ENCODE measurements around the gene TFIP11.

TFIP11 gene

DNA sequence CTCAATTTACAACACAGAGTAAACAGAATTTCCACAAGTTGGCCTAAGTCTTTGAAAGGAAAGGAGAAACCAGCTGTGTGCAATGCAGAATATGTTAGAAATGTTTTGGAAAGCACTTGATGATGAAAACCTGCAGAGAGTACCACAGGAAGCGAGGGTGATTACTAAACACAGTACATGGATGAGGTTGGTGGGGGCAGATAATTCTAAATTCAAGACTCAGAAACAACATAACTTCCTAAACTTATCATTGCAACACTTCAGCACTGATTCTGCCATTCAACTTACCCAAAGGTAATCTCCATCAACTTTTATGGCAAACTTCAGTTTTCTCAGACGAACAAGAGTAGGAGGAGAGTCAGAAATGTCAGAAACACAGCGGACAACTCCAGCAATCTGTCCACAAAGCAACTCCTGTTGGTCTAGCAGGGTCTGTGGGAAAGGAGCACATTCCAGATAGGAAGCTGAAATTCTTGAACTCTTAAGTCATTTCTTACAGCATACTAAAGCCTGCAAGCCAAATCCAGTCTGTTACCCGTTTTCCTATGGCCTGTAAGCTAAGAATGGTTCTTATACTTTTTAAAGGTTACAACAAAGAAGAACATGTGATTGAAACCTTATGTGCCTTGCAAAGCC, 35.5 kb downstream of the TFIP11 start:
- DNase-seq = no peak

DNA sequence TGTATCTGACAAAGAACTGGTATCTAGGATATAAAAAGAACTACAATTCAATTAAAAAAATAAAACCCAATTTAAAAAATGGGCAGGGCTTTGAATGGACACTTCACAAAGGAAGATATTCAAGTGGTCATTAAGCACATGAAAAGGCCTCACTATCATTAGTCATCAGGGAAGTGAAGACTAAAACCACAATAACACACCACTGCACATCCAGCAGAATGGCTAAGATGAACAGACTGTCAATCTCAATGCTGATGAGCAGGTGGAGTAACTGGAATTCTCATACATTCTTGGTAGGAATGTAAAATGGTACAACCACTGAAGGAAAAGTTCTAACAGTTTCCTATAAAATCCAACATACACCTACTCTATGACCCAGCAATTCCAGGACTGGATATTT, 37.6 kb downstream of the TFIP11 start:
- no peak for DNase-seq

DNA sequence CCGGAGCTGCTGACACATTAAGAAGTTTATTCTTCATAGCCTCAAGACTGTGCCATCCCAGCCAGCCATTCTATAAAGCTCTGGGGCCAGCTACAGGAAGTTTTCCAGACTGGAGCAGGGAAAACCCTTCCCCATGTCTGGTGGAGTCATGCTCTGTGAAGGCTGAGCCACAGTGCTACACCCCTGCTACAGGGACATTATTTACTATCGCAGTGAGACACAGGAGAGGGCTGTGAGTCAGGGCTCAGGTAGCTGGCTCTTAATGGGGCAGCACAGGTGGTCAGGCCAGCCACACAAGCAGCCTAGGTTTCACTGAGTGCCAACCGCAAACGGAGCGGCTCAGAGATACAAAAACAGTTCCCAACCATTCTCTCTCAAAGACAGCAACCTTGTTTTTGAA, 40.8 kb downstream of the TFIP11 start:
- no peak for DNase-seq

DNA sequence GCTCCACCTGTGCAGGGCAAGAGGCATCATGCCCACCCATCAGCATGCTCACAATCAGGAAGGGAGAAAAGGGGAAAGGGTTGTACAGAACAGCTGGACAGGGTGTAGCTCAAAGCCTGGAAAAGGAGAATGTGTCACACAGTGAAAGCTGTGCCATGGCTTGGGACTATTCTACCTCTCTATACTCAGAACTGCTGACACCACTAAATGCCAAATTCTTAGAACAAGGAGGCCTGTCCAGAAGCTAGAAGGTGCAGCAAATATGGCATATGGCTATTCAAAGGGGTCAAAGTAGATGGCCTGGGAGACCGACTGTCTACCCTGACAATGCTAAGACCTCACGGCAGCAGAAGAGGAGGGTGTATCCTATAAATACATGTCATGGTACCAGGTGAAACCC, 41.5 kb downstream of the TFIP11 start:
- no peak for DNase-seq

DNA sequence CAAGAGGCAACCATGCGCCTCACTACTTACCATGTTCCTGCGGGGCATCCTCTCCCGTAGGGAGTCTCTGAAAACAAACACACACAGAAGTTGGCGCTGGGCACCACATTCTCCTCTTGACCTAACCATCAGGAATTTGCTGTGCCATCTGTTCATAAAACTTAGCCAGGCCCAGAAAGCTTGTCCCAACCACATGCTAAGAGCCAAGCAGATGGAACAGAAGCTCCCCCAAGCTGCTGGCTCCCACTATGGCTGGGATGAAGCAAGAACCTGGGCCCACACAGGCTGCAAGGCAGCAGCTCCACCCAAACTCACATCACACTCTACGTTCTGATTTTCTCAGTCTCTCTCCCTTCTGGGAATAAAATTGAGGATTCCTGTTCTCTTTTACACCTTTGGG, 46.1 kb downstream of the TFIP11 start:
- DNase-seq = no peak

DNA sequence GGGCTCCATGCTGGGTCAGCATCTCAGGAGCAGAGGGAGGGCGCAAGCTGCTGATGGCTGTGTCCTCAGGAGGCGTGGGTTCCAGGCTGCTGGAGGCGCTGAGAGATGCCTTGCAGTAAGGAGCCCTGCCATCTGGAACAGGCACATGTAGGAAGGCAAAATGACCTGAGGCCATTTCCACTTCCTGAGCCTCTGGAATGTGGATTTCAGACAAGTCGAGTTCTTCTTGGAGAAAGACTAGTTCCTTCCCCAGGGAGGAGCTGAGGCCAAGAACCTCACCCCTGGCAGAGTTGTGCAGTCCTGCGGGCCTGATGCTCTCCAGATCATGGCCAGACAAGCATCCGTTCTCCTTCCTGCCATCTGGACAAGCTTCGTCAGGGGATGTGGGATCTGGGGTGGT, 48.0 kb downstream of the TFIP11 start:
- DNase-seq = no peak

DNA sequence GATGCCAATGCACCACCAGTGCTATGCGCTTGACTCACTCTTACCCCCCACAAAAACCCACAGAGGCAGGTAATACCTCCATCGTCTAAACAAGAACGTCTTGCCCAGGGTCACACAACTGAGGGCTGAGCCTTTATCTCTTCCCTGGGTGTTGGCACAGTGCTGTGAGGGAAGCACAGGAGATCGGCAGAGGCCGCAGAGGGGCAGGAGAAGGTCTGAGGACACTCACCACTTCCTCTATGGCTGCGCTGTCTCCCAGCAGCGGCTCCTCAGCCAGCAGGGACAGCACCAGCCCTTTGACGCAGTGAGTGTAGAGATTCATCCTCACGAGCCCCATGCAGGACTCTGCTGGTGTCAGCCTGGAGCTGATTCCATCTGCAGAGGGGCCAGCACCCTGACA, 48.6 kb downstream of the TFIP11 start:
- DNase-seq = no peak

DNA sequence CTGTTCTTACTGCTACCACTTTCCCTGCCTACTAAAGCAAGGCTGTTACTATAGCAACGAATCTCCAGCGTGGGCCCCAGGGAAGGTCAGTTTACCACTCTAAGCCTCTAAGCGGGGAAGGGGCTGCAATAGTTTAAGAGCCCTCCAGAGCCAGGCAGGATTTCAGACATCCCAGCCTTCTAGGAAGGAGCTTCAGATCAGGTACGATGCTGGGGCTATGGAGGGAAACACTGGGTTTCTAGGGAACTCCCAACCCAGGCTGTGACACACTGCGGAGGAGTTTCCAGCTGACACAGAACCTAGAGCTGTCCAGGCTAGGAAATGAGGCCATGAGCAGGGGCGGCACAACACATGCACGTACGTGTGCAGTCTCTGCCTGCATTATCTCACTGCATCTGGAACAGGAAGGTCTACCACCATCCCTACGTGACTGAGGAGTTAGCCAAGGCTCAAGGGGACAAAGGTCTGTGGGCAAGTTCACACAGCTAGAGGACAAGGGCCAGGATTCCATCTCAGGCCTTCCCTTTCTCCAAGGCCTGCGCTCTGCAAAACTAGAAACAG, 49.1 kb downstream of the TFIP11 start:
- no peak for DNase-seq

DNA sequence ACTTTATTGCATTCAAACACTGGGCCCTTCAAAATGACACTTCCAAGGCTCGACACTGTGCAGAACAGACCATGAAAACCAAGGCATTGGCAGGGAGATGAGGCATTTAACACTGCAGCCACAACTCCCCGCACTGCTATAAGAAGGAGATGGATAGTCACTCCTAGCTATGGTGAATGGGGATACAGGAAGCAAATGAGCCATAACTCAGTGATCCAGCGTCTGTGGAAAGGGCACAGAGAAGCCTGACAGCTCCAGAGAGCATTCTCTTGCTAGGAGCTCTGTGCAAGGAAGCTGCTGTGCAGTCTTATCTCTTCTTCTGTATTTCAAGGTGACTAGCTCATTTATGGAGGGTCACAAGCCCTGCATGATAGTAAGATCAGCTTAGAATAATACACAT, 49.6 kb downstream of the TFIP11 start:
- no peak for DNase-seq

DNA sequence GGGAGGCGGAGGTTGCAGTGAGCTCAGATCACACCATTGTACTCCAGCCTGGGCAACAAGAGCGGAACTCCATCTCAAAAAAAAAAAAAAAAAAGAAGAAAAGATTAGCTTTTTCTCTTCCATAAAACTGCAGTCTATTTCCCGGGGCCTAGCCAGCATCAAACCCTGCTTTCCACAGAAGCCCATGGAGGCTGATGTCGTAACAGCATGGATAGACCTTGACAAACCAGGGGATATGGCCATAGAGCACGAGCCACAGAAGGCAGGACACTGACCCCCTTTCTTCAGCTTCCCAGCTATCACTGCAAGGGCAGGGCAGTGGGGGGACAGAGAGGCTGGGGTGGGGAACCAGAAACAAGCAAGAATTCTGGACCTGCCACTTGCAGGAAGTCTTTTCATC, 50.2 kb downstream of the TFIP11 start:
- no peak for DNase-seq

DNA sequence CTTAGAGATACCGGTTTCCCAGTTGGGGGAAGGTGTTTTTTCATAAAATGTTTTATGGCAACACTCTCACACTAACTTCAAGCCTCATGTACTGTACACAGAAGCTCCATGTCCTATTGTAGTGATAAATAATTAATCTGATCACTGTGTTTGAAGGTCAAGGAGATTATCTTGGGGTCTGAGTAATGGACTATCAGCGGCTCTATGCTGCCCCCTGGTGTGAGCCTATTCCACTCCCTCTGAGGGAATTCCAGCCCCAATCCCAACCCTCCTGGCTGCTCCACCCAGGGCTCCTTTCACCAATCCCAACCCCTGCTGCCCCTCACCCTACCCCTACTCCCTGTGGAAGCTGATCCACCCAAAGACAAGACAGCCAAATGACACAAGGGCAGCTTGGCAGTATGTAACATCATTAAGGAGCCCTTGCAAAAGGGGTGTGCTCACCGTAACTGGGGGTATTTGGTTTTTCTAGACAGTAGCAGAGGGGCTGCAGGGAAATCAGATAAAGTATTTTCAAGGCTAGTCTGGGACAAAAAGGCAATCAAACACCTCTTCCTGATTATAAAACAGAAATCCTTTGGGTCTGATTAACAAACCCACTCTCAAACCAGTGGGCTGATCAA, 51.0 kb downstream of the TFIP11 start:
- peak; percentile 54 for DNase-seq

DNA sequence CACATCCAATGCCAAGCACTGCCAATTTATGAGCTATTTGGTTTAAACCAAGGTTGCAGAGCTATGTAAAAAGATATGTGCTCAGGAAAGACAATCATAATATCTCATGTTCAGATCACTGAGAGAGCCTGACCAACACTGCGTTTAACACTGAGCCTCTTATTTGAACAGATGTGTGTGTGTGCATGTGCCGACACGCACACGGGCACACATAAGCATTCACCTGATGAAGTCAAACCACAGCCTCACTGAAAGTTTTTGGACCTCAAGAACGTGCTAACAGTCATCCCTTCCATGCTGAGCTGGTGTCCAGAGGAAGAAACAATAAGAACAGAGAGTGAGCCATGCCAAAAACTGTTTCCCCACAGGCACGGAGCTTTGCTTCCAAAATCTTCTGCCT, 52.1 kb downstream of the TFIP11 start:
- DNase-seq = no peak

DNA sequence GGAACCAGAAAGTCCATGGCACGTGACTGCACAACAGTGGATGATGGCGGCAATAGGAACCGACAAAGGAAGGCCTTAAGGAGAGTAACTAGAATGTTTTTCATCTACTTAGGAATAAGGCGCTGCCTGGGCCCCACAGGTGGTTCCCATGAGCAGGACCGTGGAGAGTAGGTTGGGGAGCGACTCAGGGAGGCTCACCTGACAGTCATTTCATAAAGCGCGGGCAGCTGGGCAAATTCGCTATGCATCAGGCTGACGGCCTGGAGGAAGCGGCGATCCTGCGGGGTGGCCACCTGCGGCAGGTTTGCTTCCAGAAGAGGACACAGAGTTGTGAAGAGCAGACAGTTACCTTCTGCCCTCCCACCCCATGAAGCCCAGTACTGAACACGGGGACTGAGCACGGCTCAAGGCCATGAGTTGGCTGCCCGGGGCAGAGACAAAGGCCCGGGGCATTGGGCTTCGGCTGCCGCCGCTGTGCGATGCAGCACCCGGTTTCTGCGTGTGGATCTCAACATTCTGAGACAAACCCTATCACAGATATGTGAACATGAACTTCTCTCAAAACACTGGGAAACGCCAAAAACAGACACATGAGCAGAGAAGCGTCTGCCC, 54.5 kb downstream of the TFIP11 start:
- DNase-seq = no peak

DNA sequence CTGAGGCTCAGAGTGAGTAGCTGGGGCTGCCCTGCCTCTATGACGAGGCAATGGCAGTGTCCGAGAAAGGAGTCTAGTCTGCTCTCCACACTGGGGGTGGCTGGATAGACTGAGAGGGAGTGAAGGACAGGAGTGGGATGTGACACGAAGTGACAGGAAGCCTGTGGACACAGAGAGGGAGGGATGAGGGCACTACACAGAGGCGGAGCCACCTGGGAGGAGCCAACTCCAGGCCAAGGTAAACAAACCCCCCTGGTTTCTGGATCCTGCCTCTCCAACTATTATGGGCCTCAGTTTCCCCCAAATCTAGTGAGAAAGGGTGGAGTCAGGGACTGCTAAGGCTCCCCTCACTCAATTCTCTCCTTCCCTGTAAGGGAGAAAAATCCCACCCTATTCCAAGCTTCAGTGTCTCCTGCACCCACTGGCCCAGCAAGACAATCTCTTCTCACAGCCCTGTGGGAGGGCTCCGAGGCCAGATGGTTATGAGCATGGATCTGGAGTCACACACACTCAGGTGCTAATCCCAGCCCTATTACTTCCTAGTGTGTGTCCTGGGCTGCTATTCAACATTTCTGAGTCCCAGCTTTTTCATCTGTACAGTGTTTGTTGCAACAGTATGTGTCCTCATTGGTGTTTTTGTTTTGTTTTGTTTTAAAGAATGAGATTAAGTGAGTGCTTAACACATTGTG, 58.3 kb downstream of the TFIP11 start:
- no peak for DNase-seq

DNA sequence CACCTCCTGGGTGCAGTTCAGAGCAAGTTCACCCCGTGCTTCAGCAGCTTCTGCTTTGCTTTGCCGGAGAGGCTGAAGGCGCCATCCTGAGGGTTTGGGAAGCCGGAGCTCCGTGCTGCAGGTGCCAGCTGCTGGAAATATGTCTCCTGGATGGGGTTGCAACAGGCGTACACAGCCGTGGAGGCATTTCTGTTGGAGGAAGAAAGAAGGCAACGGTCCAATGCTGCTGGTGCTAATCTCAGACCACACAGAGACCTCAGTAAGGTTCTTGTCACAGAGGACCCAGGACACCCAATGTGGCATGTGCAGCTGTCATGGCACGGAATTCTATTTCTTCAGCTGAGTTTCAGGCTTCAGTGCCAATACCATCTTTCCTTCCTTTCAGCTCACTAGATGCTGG, 59.1 kb downstream of the TFIP11 start:
- DNase-seq = no peak

DNA sequence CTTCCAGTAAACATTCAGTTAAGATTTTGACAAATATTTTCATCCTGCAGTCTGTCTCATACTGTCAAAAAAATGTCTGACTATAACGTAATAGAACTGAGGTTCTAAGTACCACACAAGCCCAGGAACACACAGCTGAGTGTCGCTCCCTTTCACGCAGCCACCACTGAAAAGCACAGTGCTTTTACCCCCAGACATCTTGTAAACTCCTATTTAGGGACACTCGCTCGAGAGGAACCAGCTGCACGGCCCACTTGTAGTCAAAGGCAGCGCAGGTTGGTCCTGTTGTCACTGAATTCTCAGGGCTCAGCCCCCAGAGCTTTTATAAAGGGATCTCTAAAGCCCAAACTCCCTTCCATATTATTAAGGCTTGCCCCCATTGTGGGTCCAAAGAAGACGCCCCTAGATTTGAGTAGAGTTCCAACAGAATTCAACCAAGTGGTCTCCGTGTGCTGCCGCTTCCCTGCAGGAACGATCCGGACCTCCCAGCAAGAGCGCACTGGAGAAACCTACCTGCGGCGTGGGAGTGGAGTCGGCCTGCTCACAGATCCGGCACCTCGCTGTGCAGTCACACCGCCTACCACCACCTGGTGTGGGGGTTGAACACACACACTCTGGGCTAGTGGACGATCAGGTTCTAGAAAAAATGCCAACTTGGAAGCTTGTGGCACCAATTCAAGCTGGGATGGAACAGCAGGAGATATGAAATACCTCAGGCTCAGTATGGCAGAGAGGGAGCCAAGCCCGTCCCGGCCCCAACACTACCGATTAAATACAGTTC, 59.8 kb downstream of the TFIP11 start:
- no peak for DNase-seq

DNA sequence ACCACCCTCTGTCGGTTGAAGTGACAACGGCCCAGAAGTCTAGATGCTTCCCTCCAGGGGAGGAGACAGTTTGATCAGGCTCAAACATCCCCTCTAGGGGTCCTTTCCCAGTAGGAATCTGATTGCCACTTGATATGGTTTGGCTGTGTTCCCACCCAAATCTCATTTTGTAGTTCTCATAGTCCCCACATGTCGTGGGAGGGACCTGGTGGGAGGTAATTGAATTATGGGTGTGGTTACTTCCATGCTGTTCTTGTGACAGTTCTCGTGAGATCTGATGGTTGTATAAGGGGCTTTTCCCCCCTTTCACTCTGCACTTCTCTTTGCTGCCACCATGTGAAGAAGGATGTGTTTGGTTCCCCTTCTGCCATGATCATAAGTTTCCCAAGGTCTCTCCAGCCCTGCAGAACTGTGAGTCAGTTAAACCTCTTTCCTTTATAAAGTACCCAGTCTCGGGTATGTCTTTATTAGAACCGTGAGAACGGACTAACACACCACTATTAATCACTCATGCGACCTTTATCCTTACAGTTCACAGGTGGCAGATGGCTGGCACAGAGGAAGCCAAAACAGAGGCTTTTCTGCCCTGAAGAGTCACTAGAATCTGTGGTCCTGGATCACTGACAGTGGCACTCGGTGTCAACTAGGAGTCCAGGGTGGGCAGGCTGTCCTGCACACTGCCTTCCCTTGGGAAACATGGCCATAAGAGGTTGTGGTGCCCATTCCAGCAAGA, 61.7 kb downstream of the TFIP11 start:
- DNase-seq = no peak

DNA sequence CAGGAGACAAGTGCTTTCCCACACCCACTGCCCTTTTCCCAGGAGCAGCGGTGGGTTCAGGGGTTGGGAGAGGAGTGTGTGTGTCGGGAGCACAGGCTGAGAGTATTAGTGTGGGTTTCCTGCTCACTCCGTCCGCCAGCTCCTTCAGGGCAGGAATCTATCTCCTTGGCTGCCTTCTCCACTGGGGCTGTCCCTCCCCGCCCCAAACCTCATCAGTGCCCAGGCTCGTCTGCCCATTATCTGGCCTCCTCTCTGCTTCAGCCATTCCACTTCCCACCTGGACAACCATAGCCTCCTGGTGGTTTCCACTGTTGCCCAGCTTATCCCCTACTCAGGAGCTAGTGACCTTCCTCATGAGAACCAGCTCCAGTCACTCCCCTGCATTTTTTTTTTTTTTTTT, 63.3 kb downstream of the TFIP11 start:
- no peak for DNase-seq

DNA sequence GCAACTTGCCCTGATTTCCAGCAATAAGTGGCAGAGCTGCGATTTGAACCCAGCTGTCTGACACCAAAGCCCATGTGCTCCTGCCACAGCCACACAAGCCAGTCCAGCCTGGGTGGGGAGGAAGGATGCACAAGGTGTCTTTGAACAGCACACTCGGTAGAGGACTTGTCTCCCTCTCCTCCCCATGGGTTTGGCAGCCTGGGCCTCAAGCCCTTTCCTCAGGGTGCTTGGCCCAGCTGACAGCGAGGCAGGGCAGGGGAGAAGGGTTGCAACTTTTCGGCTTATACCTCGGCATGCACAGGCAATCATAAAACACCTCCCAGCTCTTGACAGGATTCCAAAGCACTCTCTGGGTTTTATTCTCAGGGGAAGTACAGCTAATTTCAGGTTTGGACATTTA, 63.9 kb downstream of the TFIP11 start:
- DNase-seq = no peak

DNA sequence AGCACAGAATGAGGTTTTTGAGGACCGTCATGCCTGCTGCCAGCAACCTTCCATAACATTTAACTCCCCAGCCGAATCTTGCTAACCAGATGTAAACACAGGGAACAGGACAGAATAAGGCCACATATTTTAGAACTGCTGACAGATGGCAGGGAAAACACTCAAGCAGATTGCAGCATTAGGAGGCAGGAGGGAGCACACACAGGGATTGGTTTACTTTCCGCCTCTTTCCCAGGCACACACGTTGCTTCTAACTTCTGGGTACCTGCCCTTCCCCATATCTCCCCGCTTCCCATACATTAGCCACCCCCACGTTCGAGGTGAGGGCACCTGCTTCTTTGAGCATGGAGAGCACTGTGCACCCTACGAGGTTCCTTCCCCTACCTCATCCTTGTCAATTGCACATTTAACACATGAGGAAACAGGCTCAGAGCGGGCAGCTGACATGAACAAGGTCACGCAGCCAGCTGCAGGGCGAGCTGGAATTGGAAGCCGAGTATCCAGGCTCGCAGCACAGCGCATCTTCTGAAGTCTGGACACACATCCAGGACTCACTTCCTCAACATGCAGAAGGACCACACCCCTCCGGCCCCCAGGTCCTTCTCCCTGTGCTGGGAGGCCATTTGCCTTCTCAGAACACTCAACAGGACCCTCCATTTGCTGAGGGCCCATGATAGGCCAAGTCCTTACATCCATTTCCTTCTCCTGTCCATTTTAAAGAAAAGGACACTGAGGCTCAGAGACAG, 64.5 kb downstream of the TFIP11 start:
- DNase-seq = no peak

DNA sequence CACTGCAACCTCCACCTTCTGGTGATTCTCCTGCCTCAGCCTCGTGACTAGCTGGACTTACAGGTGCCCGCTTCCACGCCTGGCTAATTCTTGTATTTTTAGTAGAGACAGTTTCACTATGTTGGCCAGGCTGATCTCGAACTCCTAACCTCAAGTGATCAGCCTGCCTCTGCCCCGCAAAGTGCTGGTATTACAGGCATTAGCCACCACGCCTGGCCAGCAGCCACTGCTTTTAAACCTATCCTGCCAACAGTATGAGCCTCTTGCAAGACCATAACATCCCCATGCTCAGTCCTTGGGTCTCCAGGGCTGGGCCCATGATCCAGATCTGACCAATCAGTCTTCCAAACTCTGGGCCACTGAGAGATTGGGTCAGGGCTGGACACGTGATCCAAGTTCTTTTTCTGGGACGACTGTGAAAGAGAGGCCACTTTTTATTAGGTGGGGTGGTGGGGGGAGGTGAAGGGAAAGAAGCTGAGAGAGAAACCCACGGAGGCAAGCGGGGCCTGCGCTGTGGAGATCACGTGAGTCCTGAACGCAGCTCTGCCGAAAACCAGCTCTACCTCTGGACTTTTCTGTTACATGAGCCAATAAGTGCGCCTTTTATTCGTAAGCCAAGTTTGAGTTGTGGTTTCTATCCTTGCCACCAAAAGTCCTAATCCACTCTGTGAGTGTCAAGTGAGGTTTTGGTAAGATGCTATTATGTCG, 65.3 kb downstream of the TFIP11 start:
- DNase-seq = no peak

Data from stimulated activated CD4-positive, alpha-beta T cell treated with anti-CD3 and anti-CD28 coated beads, Interleukin-4, amount 100 ng/mL, for 1 hour (primary cell).